Measurements from ENCODE around the gene NPBWR2.
"Not testable (repeated sequence)": the region's sequence is repeated elsewhere in the genome, so short reads cannot be mapped to it uniquely, and the experiment has no call there.

Gene NPBWR2

GRCh38 chr20:64143018-64143801 lies 35.8 kb upstream of the NPBWR2 start:
- DNase-seq, result no peak

GRCh38 chr20:64142590-64142989 lies 35.2 kb upstream of the NPBWR2 start:
- DNase-seq, result no peak

- no peak for DNase-seq
These were observed 33.6 kb upstream of the NPBWR2 start for GRCh38 chr20:64140956-64141355.

GRCh38 chr20:64140061-64140931 lies 32.9 kb upstream of the NPBWR2 start:
- no peak for DNase-seq

GRCh38 chr20:64139199-64140060 lies 32.1 kb upstream of the NPBWR2 start:
- no peak for DNase-seq

GRCh38 chr20:64138276-64138815 lies 31.0 kb upstream of the NPBWR2 start:
- DNase-seq, result no peak

- DNase-seq, result no peak
These were observed 30.2 kb upstream of the NPBWR2 start for GRCh38 chr20:64137598-64138031.

- DNase-seq, result no peak
These were observed 28.8 kb upstream of the NPBWR2 start for GRCh38 chr20:64136004-64136710.

GRCh38 chr20:64134744-64135143 lies 27.4 kb upstream of the NPBWR2 start:
- DNase-seq, result not testable (repeated sequence)

GRCh38 chr20:64133951-64134407 lies 26.6 kb upstream of the NPBWR2 start:
- DNase-seq, result no peak

GRCh38 chr20:64131406-64131805 lies 24.0 kb upstream of the NPBWR2 start:
- no peak for DNase-seq

GRCh38 chr20:64130876-64131275 lies 23.5 kb upstream of the NPBWR2 start:
- DNase-seq, result no peak

GRCh38 chr20:64130271-64130670 lies 22.9 kb upstream of the NPBWR2 start:
- no peak for DNase-seq

GRCh38 chr20:64129146-64129782 lies 21.9 kb upstream of the NPBWR2 start:
- no peak for DNase-seq

- DNase-seq, result not testable (repeated sequence)
These were observed 16.2 kb upstream of the NPBWR2 start for GRCh38 chr20:64123517-64123916.

GRCh38 chr20:64122927-64123326 lies 15.6 kb upstream of the NPBWR2 start:
- not testable (repeated sequence) for DNase-seq

GRCh38 chr20:64121586-64121985 lies 14.2 kb upstream of the NPBWR2 start:
- no peak for DNase-seq

- DNase-seq, result no peak
These were observed 12.4 kb upstream of the NPBWR2 start for GRCh38 chr20:64119681-64120341.

GRCh38 chr20:64119301-64119680 lies 11.9 kb upstream of the NPBWR2 start:
- no peak for DNase-seq

GRCh38 chr20:64117432-64117777 lies 10.0 kb upstream of the NPBWR2 start:
- DNase-seq, result not testable (repeated sequence)

All from SIG-M5 (cell line).